Measurements from ENCODE around the gene GPAT2. TPM values are rescaled to one million over a fixed set of nuclear protein-coding genes. Genes with fewer than 3 reads are reported as not detected.
"Not testable (repeated sequence)": the region's sequence is repeated elsewhere in the genome, so short reads cannot be mapped to it uniquely, and the experiment has no call there.

GPAT2 gene
- total and polyA plus RNA-seq, 2 of the 8 experiments (the other 6 are each of a cell fraction or from before 2014, with no cell fraction given) = 0.26 to 0.63 TPM

- not testable (repeated sequence) for H3K23ac ChIP-seq (ENCODE audit: insufficient read length); H3K56ac ChIP-seq (replicated peaks; ENCODE audit: insufficient read length, low read depth, low read length); H3K36me3 ChIP-seq (ENCODE audit: control insufficient read depth in 2 of 4, insufficient read depth in 4 of 4, low read length in 3 of 4); H2BK120ac ChIP-seq (replicated peaks; ENCODE audit: low read depth, low read length); H2BK20ac ChIP-seq (ENCODE audit: low read length); H2BK12ac ChIP-seq (ENCODE audit: low read depth, low read length); H3K14ac ChIP-seq (ENCODE audit: insufficient read length); H3K18ac ChIP-seq (ENCODE audit: extremely low read depth, low read length); H3K4ac ChIP-seq (replicated peaks; ENCODE audit: insufficient read length, low read depth, low read length); H2AK5ac ChIP-seq (ENCODE audit: low read depth, low read length); H3K27ac ChIP-seq (ENCODE audit: low read depth, low read length); H4K5ac ChIP-seq (ENCODE audit: insufficient read length, low read depth, low read length); H2BK15ac ChIP-seq (ENCODE audit: low read length); H3K27me3 ChIP-seq (replicated peaks in 1 of 4; ENCODE audit: control insufficient read depth in 3 of 4, extremely low read depth in 1 of 4, insufficient read depth in 3 of 4, low read length in 3 of 4); H4K91ac ChIP-seq (replicated peaks; ENCODE audit: insufficient read length, low read length); H4K20me1 ChIP-seq (replicated peaks in 1 of 2; ENCODE audit: control insufficient read depth in 1 of 2, insufficient read depth in 2 of 2, low read length in 2 of 2); H3K23me2 ChIP-seq (ENCODE audit: low read depth, low read length); H3K79me2 ChIP-seq (ENCODE audit: control insufficient read depth in 1 of 2, insufficient read depth in 2 of 2, low read length in 2 of 2); H2BK5ac ChIP-seq (ENCODE audit: low read depth, low read length); FAIRE-seq; H3K4me1 ChIP-seq (replicated peaks in 1 of 4; ENCODE audit: control insufficient read depth in 3 of 4, insufficient read depth in 4 of 4, low read length in 3 of 4); H3K79me1 ChIP-seq (ENCODE audit: low read depth, low read length); H3K9me3 ChIP-seq (ENCODE audit: insufficient read depth in 2 of 2, low read depth in 1 of 2, low read length in 1 of 2)
- 3% methylated on average over 22 of the region's 56 CpGs; no CpG with 5 or more reads in 1 of the 2 experiments for WGBS, 2 experiments (ENCODE audit: extremely low coverage in 1 of 2, insufficient coverage in 1 of 2, insufficient read length in 1 of 2, insufficient replicate concordance in 2 of 2, low coverage in 1 of 2, low lambda C conversion rate in 2 of 2, missing lambda C conversion rate in 1 of 2)
- H4K8ac ChIP-seq (ENCODE audit: extremely low read depth, insufficient read depth, low read length) = peak within 1 kb of the TSS; percentile 86; the same call in 1 of the 2 replicates
- POLR2A ChIA-PET (ENCODE audit: partially characterized antibody) = interaction anchor here (1.5 kb wide), 1 partner anchor 344 kb away, joined by 3 read pairs; the partner anchor contains the start of gene NCAPH
- H3K4me3 ChIP-seq (ENCODE audit: extremely low read depth in 1 of 4, insufficient read depth in 2 of 4, low read depth in 3 of 4, low read length in 4 of 4) = peak within 1 kb of the TSS; percentile 61 to 77 (median 64)
- peak in 1 of 2 experiments; percentile 56 for DNase-seq (ENCODE audit: low read depth in 1 of 2, low spot score in 2 of 2)
- CTCF ChIA-PET (ENCODE audit: partially characterized antibody) = interaction anchor here (1.5 to 3.6 kb wide), 4 partner anchors 17 to 183 kb away, joined by 3 to 32 read pairs (median 8); partner anchors contain the start of gene ASTL
- H3K9ac ChIP-seq (replicated peaks in 1 of 4; ENCODE audit: extremely low read depth in 1 of 4, low read depth in 3 of 4, low read length in 3 of 4) = peak within 1 kb of the TSS in 1 of 4 experiments; percentile 37; a peak in 1 of 7 replicates
- peak within 1 kb of the TSS; percentile 96 for H2AFZ ChIP-seq (ENCODE audit: low read length)
- H3K4me2 ChIP-seq (ENCODE audit: insufficient read depth in 1 of 2, low read depth in 2 of 2, low read length in 2 of 2) = peak within 1 kb of the TSS; percentile 73 to 85
Measured at GRCh38 chr2:95991351-95992094, 43.2 kb downstream of the GPAT2 start, which contains the start of gene ANKRD36C. ANKRD36C (minus strand) TSS chr2:95991824; CDS start chr2:95991708, 116 bp downstream.
